Uterus (tissue), 4 donors: ENCODE data around the gene IRF4. TPM values are rescaled to one million over a fixed set of nuclear protein-coding genes. Genes with fewer than 3 reads are reported as not detected.

Source experiments
- DNase-seq, 2 donors: peaks; one replicate each; pipeline ENCODE4 v3.0.0-alpha.2; 2019 to 2020
- H3K27ac ChIP-seq, 2 donors: fragments of 200-600 bp; sonication (generic); 1 replicate in 1 of 2; 2 replicates in 1 of 2; pipeline ENCODE4 v1.5.1; 2016 to 2018
- H3K27me3 ChIP-seq, 2 donors: fragments of 200-600 bp; sonication (generic); one replicate each; pipeline ENCODE4 v1.5.1; 2018 to 2019; ENCODE audit warnings: control low read depth in 1 of 2
- H3K36me3 ChIP-seq, 2 donors: fragments of 200-600 bp; sonication (generic); one replicate each; pipeline ENCODE4 v1.5.1; 2019; ENCODE audit warnings: control low read depth in 1 of 2
- H3K4me1 ChIP-seq, 2 donors: fragments of 200-600 bp; sonication (generic); one replicate each; pipeline ENCODE4 v1.5.1; 2018 to 2019; ENCODE audit warnings: control low read depth in 1 of 2
- H3K4me3 ChIP-seq, 2 donors: fragments of 200-600 bp; sonication (generic); 1 replicate in 1 of 2; 2 replicates in 1 of 2; pipeline ENCODE4 v1.5.1; 2018 to 2019; ENCODE audit warnings: mild to moderate bottlenecking in 1 of 2
- H3K9me3 ChIP-seq, 2 donors: fragments of 200-600 bp; sonication (generic); one replicate each; pipeline ENCODE4 v1.5.1; 2019; ENCODE audit warnings: control low read depth in 1 of 2
- CTCF ChIP-seq, 4 experiments: fragments of 200-600 bp in 2 of 4; fragments of 450-650 bp in 2 of 4; sonication (generic) in 2 of 4; IDR thresholded peaks; one replicate each; pipeline ENCODE4 v1.5.1; 2016 to 2019; ENCODE audit warnings: antibody characterized with exemption in 4 of 4, mild to moderate bottlenecking in 2 of 4, moderate library complexity in 1 of 4
- POLR2A ChIP-seq, 2 donors: fragments of 450-650 bp; IDR thresholded peaks; one replicate each; pipeline ENCODE4 v1.6.1; 2016; ENCODE audit warnings: antibody characterized with exemption in 2 of 2, mild to moderate bottlenecking in 1 of 2, moderate library complexity in 1 of 2
- intact Hi-C: fragments of 100-400 bp; cut with DNase I; formaldehyde crosslinking; loops from one replicate; pipeline ENCODE4 v1.15.1; 2023; ENCODE audit warnings: low total_unique reads
- total RNA-seq, 4 donors: library from RNA; depleted of rRNA in 3 of 4; stranded (reverse); fragments of >200 nt in 3 of 4; gene quantifications; one replicate each; pipeline versions ENCODE4 v1.1.0 to v1.2.4, GENCODE V29; 2014 to 2023
- donor health status: DM: yes; HTN: yes; CAD: no.

Gene IRF4
- total RNA-seq, 4 donors from 2014 or later = 0.55 to 2.0 TPM; not detected in 2

GRCh38 chr6:353642-354614, 37.6 kb upstream of the IRF4 start:
- Histone ChIP-seq H3K9me3 (no peaks in the 10 kb centered on the region), H3K27ac (no peak overlapping the region), H3K4me1 (no peaks in the 10 kb centered on the region), H3K27me3 (no peaks in the 10 kb centered on the region), H3K4me3 (no peak overlapping the region), H3K36me3 (no peaks in the 10 kb centered on the region)
- DNase-seq = no peak
- intact Hi-C loops = no loop called here
- no peak for TF ChIP-seq POLR2A (IDR thresholded peaks at IDR 0.05)
- no peak for TF ChIP-seq CTCF (IDR thresholded peaks at IDR 0.05)

GRCh38 chr6:354631-355280, 36.8 kb upstream of the IRF4 start:
- Histone ChIP-seq H3K4me1 (no peaks in the 10 kb centered on the region), H3K27ac (no peak overlapping the region), H3K4me3 (no peak overlapping the region), H3K36me3 (no peaks in the 10 kb centered on the region), H3K27me3 (no peaks in the 10 kb centered on the region), H3K9me3 (no peaks in the 10 kb centered on the region)
- TF ChIP-seq CTCF (IDR thresholded peaks at IDR 0.05) (no peak), POLR2A (IDR thresholded peaks at IDR 0.05) (no peak)
- DNase-seq = no peak
- intact Hi-C loops = no loop called here

- no peak overlapping the region for H3K27ac ChIP-seq
These were observed 36.0 kb upstream of the IRF4 start for GRCh38 chr6:355373-356208.

GRCh38 chr6:356828-357251, 34.7 kb upstream of the IRF4 start:
- no peaks in the 10 kb centered on the region for H3K4me1 ChIP-seq
- DNase-seq = no peak
- H3K4me3 ChIP-seq = no peak overlapping the region
- H3K36me3 ChIP-seq = no peaks in the 10 kb centered on the region
- intact Hi-C loops = no loop called here
- H3K27ac ChIP-seq = no peak overlapping the region
- H3K9me3 ChIP-seq = no peaks in the 10 kb centered on the region
- TF ChIP-seq POLR2A (IDR thresholded peaks at IDR 0.05) = no peak
- no peak for TF ChIP-seq CTCF (IDR thresholded peaks at IDR 0.05)
- no peaks in the 10 kb centered on the region for H3K27me3 ChIP-seq

More at GRCh38 chr6:355373-356208, 36.0 kb upstream of the IRF4 start:
- DNase-seq = no peak
- Histone ChIP-seq H3K9me3 (no peaks in the 10 kb centered on the region), H3K4me3 (no peak overlapping the region), H3K36me3 (no peaks in the 10 kb centered on the region), H3K4me1 (no peaks in the 10 kb centered on the region), H3K27me3 (no peaks in the 10 kb centered on the region)
- intact Hi-C loops = no loop called here
- TF ChIP-seq POLR2A (IDR thresholded peaks at IDR 0.05) (no peak), CTCF (IDR thresholded peaks at IDR 0.05) (no peak)
